ENCODE measurements around the gene GRXCR1.
A peak's percentile ranks its signal among the peaks of the same experiment; 100 is the strongest.

The GRXCR1 gene

DNA sequence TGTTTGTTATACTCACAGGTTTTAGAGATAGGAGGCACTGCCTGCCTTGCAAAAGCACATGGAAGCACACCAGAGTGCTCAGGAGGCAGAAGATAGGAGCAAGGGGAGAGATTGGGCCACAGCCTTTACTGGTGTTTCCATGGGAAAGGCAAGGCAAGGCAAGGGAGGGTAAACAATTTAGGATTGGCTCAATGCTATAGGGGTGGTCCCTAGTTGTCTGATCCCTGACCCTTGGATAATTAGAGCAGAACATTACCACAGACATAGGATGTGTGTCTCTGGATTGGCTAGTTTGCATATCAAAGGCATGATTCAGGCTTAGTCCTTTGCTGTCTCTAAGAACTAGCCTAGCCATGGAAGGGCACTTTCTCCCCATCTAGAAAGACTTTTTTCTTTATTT lies 36.1 kb downstream of the GRXCR1 start:
- no peak for DNase-seq (ENCODE audit: low read depth)

DNA sequence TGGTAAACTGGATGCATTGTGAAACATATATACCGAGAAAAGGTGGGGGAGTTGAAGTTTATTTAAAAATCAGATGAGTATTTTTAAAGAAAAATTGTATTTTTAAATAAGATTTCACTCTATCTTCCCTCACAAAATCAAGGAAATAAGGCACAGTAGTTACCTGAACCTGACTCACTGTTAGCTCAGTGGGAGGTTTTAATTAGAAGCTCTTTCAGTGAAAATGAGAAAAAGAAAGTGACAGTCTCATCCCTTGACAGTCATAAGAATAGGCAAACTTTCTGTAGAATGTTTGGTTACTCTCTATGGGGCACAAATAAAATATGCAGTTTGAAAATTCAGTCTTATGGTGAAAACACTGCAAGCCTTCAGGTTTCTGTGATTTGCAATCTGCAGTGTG lies 49.7 kb downstream of the GRXCR1 start:
- DNase-seq (ENCODE audit: low read depth), result no peak

DNA sequence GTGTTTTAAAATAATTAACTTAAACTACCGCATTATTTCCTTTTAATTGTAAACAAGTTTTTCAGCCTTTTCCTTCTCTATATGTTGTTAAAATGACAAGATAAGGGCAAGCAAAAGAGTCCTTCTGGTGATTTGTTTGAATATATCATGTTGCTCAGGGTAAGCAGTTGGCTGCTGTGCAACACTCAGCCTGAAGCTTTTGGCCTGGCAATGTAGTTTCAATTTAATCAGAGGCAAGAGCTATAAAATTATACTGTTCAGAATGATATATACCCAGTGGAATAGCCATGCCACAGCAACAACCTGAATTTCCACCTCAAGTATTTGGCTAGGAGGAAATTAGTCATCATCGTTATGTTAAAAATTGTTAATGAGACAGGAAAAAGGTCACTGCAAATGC lies 53.4 kb downstream of the GRXCR1 start:
- DNase-seq (ENCODE audit: low read depth), result no peak

GRCh38 chr4:42953321-42953720 lies 60.8 kb downstream of the GRXCR1 start:
- DNase-seq (ENCODE audit: low read depth), result no peak

DNA sequence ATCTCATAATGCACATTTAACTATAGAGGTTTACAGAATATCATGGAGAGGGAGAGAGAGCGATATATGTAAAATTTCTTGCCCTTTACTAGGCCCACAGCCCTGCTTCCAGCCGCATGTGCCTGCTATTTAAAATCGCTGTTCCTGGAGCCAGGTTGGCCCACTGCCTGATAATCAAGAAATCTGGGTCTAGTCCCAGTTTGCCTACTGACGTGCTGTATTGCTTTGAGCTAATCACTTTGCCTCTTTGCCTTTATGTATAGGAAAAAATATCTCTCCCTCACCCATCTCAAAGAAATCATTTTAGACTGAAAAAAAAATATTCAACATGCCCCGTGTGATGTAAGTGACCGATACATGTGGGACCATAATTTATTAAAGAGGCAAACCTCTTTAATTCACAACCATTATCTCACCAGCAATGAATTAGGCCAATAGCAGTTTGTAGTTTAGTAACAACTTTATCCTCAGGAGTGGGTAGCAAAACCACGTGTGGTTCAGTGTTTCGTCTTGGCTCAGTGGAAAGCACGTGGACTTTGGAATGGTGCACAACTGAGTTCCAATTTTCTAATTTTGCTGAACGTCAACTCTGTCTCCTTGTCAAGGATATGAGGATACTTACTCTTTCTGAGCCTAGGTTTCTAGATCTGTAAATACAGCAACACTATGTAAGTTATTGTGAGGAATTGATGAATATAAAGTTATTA lies 62.6 kb downstream of the GRXCR1 start:
- no peak for DNase-seq (ENCODE audit: low read depth)

DNA sequence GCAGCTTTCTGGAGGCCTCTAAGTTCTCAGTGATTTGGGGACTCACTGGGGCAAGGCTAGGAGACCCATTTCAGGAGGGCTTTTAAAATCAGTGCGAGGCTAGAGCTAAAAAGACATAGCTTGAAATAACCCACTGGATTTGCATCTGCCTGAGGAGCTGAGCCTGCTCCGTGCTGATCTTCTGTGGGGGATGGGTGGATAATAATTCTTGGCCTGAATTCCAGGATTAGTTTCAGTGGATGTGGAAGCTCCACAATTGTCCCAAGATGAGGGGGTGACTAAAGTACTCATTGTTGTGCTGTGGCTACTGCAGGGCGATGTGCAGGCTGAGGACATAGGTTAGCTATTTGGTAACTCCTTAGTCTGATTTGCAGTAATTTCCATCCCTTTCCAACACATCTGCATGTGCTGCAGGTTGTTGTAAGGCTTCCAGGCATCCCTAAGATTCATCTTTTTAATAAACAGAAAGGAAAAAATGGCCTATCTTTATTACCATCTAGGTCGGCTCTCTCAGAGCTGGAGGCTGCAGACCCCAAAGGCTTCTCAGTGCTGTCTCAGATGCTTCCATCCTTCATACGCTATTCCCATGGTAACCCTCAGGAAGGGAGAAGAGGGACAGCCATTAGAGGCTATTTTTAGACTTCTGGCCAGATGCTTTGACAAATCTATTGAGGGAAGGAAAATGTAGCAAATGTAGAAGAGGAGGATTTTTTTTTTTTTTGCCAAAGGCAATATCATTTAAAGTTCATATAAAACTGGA lies 63.4 kb downstream of the GRXCR1 start:
- DNase-seq (ENCODE audit: low read depth), result no peak

GRCh38 chr4:42965326-42965725 lies 72.8 kb downstream of the GRXCR1 start:
- no peak for DNase-seq (ENCODE audit: low read depth)

DNA sequence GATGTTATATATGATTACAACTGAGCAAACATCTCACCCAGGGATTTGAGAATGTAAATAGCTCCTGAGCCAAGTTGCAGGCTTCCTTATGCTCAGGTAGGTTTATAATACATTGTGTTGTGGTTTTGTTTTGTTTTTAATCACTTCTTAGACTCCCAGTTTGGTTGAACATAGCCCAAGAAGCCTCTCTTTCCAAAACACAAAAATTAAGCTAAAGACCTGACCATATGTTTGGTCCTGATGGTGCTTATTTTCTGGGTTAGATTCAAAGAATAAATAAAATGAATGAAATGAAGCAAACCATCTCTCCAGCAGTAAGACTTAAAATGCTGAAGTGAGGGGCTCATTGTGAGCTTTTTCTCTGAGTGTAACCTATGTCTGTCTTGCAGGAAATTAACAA lies 93.5 kb downstream of the GRXCR1 start:
- DNase-seq (ENCODE audit: low read depth), result no peak

GRCh38 chr4:42995343-42995944 lies 102.9 kb downstream of the GRXCR1 start:
- peak; percentile 3 for DNase-seq (ENCODE audit: low read depth)

GRCh38 chr4:43008793-43009192 lies 116.3 kb downstream of the GRXCR1 start:
- DNase-seq (ENCODE audit: low read depth), result no peak

- DNase-seq (ENCODE audit: low read depth), result no peak
Observed at GRCh38 chr4:43014256-43014655, 121.7 kb downstream of the GRXCR1 start.

- DNase-seq (ENCODE audit: low read depth), result no peak
Observed at GRCh38 chr4:43041632-43042031, 149.1 kb downstream of the GRXCR1 start.

DNA sequence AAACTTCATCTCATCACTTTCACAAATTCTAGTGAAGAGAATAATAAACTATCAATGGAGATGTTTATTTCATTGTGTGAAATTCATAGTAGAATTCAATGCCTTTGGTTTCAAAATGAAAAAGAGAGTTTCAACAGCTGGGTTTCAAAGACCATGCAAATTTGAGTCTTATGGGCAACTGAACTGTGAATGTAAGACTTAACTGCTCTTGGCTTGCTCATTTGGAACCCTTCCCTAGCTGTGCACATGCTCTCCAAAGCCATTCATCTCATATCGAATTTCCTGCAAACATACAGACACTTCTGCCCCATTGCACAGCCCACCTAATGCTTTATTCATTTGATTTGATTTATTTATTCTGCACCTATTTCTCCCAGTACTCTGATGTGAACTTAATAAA lies 154.5 kb downstream of the GRXCR1 start:
- no peak for DNase-seq (ENCODE audit: low read depth)

DNA sequence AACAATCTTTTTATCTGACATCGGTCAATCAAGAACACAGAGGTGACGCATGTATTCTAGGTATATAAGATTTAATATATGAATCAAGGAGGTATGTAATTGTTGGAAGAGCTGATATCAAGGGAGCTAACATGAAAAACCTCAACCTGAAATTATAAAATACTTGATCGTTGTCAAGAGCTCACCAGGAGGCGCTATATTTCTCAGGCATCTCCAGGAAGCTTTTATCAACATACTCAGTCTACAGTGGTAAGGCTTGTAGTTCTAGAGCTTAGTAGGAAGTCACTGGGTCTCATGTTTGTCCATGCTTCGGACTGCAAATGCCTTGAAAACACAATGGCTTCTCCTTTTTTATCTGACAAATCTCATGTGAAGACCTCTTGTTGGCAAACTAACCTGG lies 156.1 kb downstream of the GRXCR1 start:
- DNase-seq (ENCODE audit: low read depth), result no peak

- no peak for DNase-seq (ENCODE audit: low read depth)
Observed at GRCh38 chr4:43049326-43049725, 156.8 kb downstream of the GRXCR1 start.

DNA sequence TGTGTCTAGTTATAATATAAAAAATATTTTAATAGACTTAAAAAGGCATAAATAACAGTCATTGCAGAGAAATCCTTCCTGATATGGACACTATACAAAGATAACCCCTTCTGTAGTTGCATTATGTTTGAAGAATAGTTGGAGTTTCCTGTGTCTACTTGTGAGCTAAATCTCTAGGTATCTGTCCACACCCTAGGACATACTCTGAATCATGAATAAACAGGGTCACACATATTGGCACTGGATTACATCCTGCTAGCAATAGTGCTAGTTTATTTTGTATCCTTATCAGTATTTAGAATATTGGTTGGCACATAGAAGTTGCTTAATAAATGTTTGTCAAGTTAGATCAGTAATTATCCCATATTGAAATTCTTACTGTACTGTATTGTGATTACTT lies 173.9 kb downstream of the GRXCR1 start:
- no peak for DNase-seq (ENCODE audit: low read depth)

DNA sequence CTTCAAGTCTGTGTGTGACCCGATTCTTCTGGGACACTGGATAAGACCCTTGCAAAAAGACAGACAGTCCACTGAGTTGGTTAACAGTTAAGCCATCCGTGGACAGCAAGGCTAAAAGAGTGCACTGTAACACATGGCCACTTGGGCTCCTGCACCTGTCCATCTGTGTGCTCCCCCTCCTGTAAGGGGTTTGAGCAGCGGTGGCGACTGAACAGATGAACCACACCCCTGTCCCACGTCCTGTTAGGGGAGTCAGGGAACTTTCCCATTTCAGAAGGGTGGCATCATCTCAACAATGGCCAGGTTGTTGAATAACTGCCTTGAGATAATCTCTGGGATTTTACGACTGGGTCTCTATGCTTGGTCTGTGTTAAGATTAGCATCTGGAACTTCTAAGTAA lies 178.6 kb downstream of the GRXCR1 start:
- DNase-seq (ENCODE audit: low read depth), result no peak
